Natural killer cell (primary cell): ENCODE data around the gene KCNB1. TPM values are rescaled to one million over a fixed set of nuclear protein-coding genes. Genes with fewer than 3 reads are reported as not detected.

Experiments used
- ATAC-seq, 3 donors: fragments of 150-1000 bp in 2 of 3; fragments of 200-7000 bp in 1 of 3; cut with Tn5 transposase; 1 replicate in 1 of 3; 2 replicates in 2 of 3; pipeline ENCODE4 v1.10.0; 2021; ENCODE audit warnings: mild to moderate bottlenecking in 2 of 3, moderate library complexity in 2 of 3
- DNase-seq, 2 donors: peaks; one replicate each; pipeline versions ENCODE4 v3.0.0 to v3.0.0-alpha.2; 2013 to 2021; ENCODE audit warnings: mixed read lengths in 1 of 2
- H3K27ac ChIP-seq: one replicate; pipeline ENCODE4 v1.5.1; 2013; ENCODE audit warnings: mild to moderate bottlenecking, low read length
- H3K27me3 ChIP-seq: one replicate; pipeline ENCODE4 v1.6.1; 2013; ENCODE audit warnings: low read length; ENCODE audit not compliant: control insufficient read depth, insufficient read depth
- H3K36me3 ChIP-seq: one replicate; pipeline ENCODE4 v1.6.1; 2013; ENCODE audit warnings: low read length; ENCODE audit not compliant: control insufficient read depth, insufficient read depth
- H3K4me1 ChIP-seq: one replicate; pipeline ENCODE4 v1.6.1; 2013; ENCODE audit warnings: low read length; ENCODE audit not compliant: control insufficient read depth, insufficient read depth
- H3K4me3 ChIP-seq: one replicate; pipeline ENCODE4 v1.5.1; 2013; ENCODE audit warnings: low read length
- H3K9me3 ChIP-seq: one replicate; pipeline ENCODE4 v1.6.1; 2013; ENCODE audit warnings: low read length; ENCODE audit not compliant: control insufficient read depth, insufficient read depth
- H3K27ac Mint-ChIP-seq, 2 donors: one replicate each; pipeline ENCODE4 v1.8.0; 2022; ENCODE audit warnings: mild to moderate bottlenecking in 2 of 2, mixed read lengths in 2 of 2, moderate library complexity in 1 of 2
- H3K27me3 Mint-ChIP-seq, 2 donors: one replicate each; pipeline ENCODE4 v1.8.0; 2022; ENCODE audit warnings: low read depth in 2 of 2, mixed read lengths in 2 of 2
- H3K36me3 Mint-ChIP-seq: one replicate; pipeline ENCODE4 v1.8.0; 2022; ENCODE audit warnings: mixed read lengths
- H3K4me1 Mint-ChIP-seq, 2 donors: one replicate each; pipeline ENCODE4 v1.8.0; 2022; ENCODE audit warnings: mixed read lengths in 2 of 2
- H3K4me3 Mint-ChIP-seq: one replicate; pipeline ENCODE4 v1.8.0; 2022; ENCODE audit warnings: mild to moderate bottlenecking, moderate library complexity, mixed read lengths
- H3K9me3 Mint-ChIP-seq, 2 donors: one replicate each; pipeline ENCODE4 v1.8.0; 2022; ENCODE audit warnings: mixed read lengths in 2 of 2
- CTCF ChIP-seq: fragments of 200-600 bp; IDR thresholded peaks from one replicate; pipeline ENCODE4 v1.8.0; 2022; ENCODE audit warnings: antibody characterized with exemption
- WGBS: methylation state at CpG from one replicate; pipeline ENCODE4 v1.1.7; 2013; ENCODE audit warnings: missing lambda C conversion rate; ENCODE audit not compliant: insufficient coverage; 5-methylcytosine and 5-hydroxymethylcytosine counted together
- intact Hi-C: fragments of 100-400 bp; cut with micrococcal nuclease; formaldehyde crosslinking; loops from one replicate; pipeline ENCODE4 v1.14.2; 2022
- total RNA-seq, 4 donors: library from RNA; stranded (reverse); fragments of 120-200 nt in 1 of 4; gene quantifications; one replicate each; pipeline versions ENCODE4 v1.2.3 to v1.2.4, GENCODE V29; 2013 to 2022

Gene KCNB1
- total RNA-seq, 3 donors from 2014 or later (not counting 1 experiment from before 2014, with no cell fraction given): 0.09 TPM; not detected in 2

GRCh38 chr20:49340161-49340966 is 142.1 kb downstream of the KCNB1 start:
- Histone ChIP-seq H3K27ac (no peak overlapping the region), H3K4me1 (no peaks in the 10 kb centered on the region), H3K27me3 (no peaks in the 10 kb centered on the region), H3K4me3 (no peak overlapping the region), H3K36me3 (no peaks in the 10 kb centered on the region), H3K9me3 (no peaks in the 10 kb centered on the region)
- no peaks in the 10 kb centered on the region for H3K9me3 Mint-ChIP-seq
- H3K4me1 Mint-ChIP-seq: no peaks in the 10 kb centered on the region
- H3K36me3 Mint-ChIP-seq: no peaks in the 10 kb centered on the region
- ATAC-seq (no peak), DNase-seq (no peak)
- H3K27ac Mint-ChIP-seq: no peak overlapping the region
- no peak for TF ChIP-seq CTCF
- H3K27me3 Mint-ChIP-seq: peaks cover 11 to 25% of the 10 kb centered on the region in 2 donors
- H3K4me3 Mint-ChIP-seq: no peak overlapping the region
- intact Hi-C loops: no loop called here
- 83% methylated on average over 13 of the region's 14 CpGs for WGBS

GRCh38 chr20:49339123-49339522 is 143.3 kb downstream of the KCNB1 start:
- Histone ChIP-seq H3K4me1 (no peaks in the 10 kb centered on the region), H3K27me3 (no peaks in the 10 kb centered on the region), H3K9me3 (no peaks in the 10 kb centered on the region), H3K27ac (no peak overlapping the region), H3K36me3 (no peaks in the 10 kb centered on the region), H3K4me3 (no peak overlapping the region)
- DNase-seq: no peak
- TF ChIP-seq CTCF: no peak
- H3K4me3 Mint-ChIP-seq: no peak overlapping the region
- no peak for ATAC-seq
- H3K9me3 Mint-ChIP-seq: no peaks in the 10 kb centered on the region
- no peak overlapping the region for H3K27ac Mint-ChIP-seq
- intact Hi-C loops: loop anchor here (10.0 kb wide), 1 partner anchor 586 kb away; no protein-coding TSS in a partner anchor
- peaks cover 11 to 23% of the 10 kb centered on the region in 2 donors for H3K27me3 Mint-ChIP-seq
- no peaks in the 10 kb centered on the region for H3K36me3 Mint-ChIP-seq
- 63% methylated on average over 9 of the region's 9 CpGs for WGBS
- H3K4me1 Mint-ChIP-seq: no peaks in the 10 kb centered on the region

GRCh38 chr20:49338061-49338460 is 144.4 kb downstream of the KCNB1 start:
- no peak for DNase-seq
- H3K36me3 Mint-ChIP-seq: no peaks in the 10 kb centered on the region
- intact Hi-C loops: loop anchor here (10.0 kb wide), 1 partner anchor 587 kb away; no protein-coding TSS in a partner anchor
- no peak overlapping the region for H3K27ac Mint-ChIP-seq
- H3K4me3 ChIP-seq: no peak overlapping the region
- peaks cover 0 to 5% of the 10 kb centered on the region in 2 donors for H3K4me1 Mint-ChIP-seq
- no peak for TF ChIP-seq CTCF
- H3K4me3 Mint-ChIP-seq: no peak overlapping the region
- H3K4me1 ChIP-seq: no peaks in the 10 kb centered on the region
- no peak overlapping the region for H3K27ac ChIP-seq
- 95% methylated on average over 11 of the region's 11 CpGs for WGBS
- H3K27me3 Mint-ChIP-seq: peaks cover 12 to 15% of the 10 kb centered on the region in 2 donors
- no peaks in the 10 kb centered on the region for H3K9me3 Mint-ChIP-seq
- H3K27me3 ChIP-seq: no peaks in the 10 kb centered on the region
- no peak for ATAC-seq
- no peaks in the 10 kb centered on the region for H3K9me3 ChIP-seq
- no peaks in the 10 kb centered on the region for H3K36me3 ChIP-seq
